OCI-LY3 (cell line): Measurements from ENCODE around the gene MRGPRX4.
A peak's percentile ranks its signal among the peaks of the same experiment; 100 is the strongest.
"Not testable (repeated sequence)": the region's sequence is repeated elsewhere in the genome, so short reads cannot be mapped to it uniquely, and the experiment has no call there.

ENCODE experiments used
- H2AFZ ChIP-seq: fragments of 200-600, 300-600 bp; shearing (Covaris generic); 2 replicates; pipeline ENCODE4 v1.6.0; 2014; ENCODE audit warnings: antibody characterized with exemption, low read depth, low read length
- H3K27ac ChIP-seq: fragments of 200-600, 300-600 bp; sonication (generic); 2 replicates; pipeline ENCODE4 v1.5.1; 2014; ENCODE audit warnings: mild to moderate bottlenecking, low read length, moderate library complexity, mixed read lengths
- H3K27me3 ChIP-seq: fragments of 200-600, 300-600 bp; sonication (generic); 2 replicates; pipeline ENCODE4 v1.6.1; 2014; ENCODE audit warnings: low read depth, low read length, mixed read lengths
- H3K36me3 ChIP-seq: fragments of 200-600, 300-600 bp; sonication (generic); replicated peaks from 2 replicates; pipeline ENCODE3; 2014; ENCODE audit warnings: low read depth, low read length, mixed read lengths
- H3K4me1 ChIP-seq: fragments of 300-600, 200-600 bp; sonication (generic); 2 replicates; pipeline ENCODE4 v1.6.1; 2014; ENCODE audit warnings: low read length, mixed read lengths
- H3K4me2 ChIP-seq: fragments of 200-600, 300-600 bp; sonication (generic); 2 replicates; pipeline ENCODE4 v1.6.1; 2014; ENCODE audit warnings: low read length, mixed read lengths
- H3K4me3 ChIP-seq: fragments of 300-600, 200-600 bp; sonication (generic); 2 replicates; pipeline ENCODE4 v1.5.1; 2014; ENCODE audit warnings: antibody characterized with exemption, mild to moderate bottlenecking, low read length, moderate library complexity
- H3K79me2 ChIP-seq: fragments of 300-600, 200-600 bp; shearing (Covaris generic); 2 replicates; pipeline ENCODE4 v1.6.1; 2014; ENCODE audit warnings: mild to moderate bottlenecking, low read length, mixed read lengths
- H3K9ac ChIP-seq: fragments of 300-600, 200-600 bp; shearing (Covaris generic); 2 replicates; pipeline ENCODE4 v1.6.0; 2014; ENCODE audit warnings: mild to moderate bottlenecking, low read length, moderate library complexity
- H3K9me3 ChIP-seq: fragments of 200-600, 300-600 bp; shearing (Covaris generic); 2 replicates; pipeline ENCODE4 v1.6.1; 2014; ENCODE audit warnings: low read length, mixed read lengths; ENCODE audit not compliant: insufficient read depth
- H4K20me1 ChIP-seq: fragments of 200-600, 300-600 bp; sonication (generic); 2 replicates; pipeline ENCODE4 v1.6.1; 2016; ENCODE audit warnings: low read length, mixed read lengths; ENCODE audit not compliant: insufficient read depth
- CTCF ChIP-seq: fragments of 200-600, 300-600 bp; sonication (generic); IDR thresholded peaks from 2 replicates; pipeline ENCODE4 v1.5.1; 2014; ENCODE audit warnings: antibody characterized with exemption, low read length, low read depth
- EZH2phosphoT487 ChIP-seq: fragments of 200-600 bp; shearing (Covaris generic); IDR thresholded peaks from 2 replicates; pipeline ENCODE4 v1.6.1; 2018; ENCODE audit warnings: antibody characterized with exemption, mixed run types, low read depth

MRGPRX4 gene

GRCh38 chr11:18172666-18173065 lies at the start of gene MRGPRX4:
Gene MRGPRX4 (plus strand): TSS chr11:18172837. CDS start chr11:18173257, 420 bp downstream.
- H3K9me3 ChIP-seq, result no peaks in the 10 kb centered on the region
- no peaks in the 10 kb centered on the region for H3K79me2 ChIP-seq
- no peak within 1 kb of the TSS for H3K27ac ChIP-seq
- no peak for TF ChIP-seq EZH2phosphoT487
- no peak for TF ChIP-seq CTCF
- H3K36me3 ChIP-seq, result no peaks in the 10 kb centered on the region
- H3K4me2 ChIP-seq, result peak within 1 kb of the TSS; percentile 70
- H2AFZ ChIP-seq, result peak within 1 kb of the TSS; percentile 52; the same call in 1 of the 2 replicates
- peaks cover 10% of the 10 kb centered on the region for H3K4me1 ChIP-seq
- no peaks in the 10 kb centered on the region for H4K20me1 ChIP-seq
- no peak within 1 kb of the TSS; the same call in 1 of the 2 replicates for H3K9ac ChIP-seq
- peaks cover 36% of the 10 kb centered on the region for H3K27me3 ChIP-seq
- peak within 1 kb of the TSS; percentile 69 for H3K4me3 ChIP-seq

- not testable (repeated sequence) for H3K9me3 ChIP-seq, H3K27ac ChIP-seq, H4K20me1 ChIP-seq, H3K79me2 ChIP-seq, H3K36me3 ChIP-seq, H3K4me2 ChIP-seq, H3K9ac ChIP-seq, H3K4me1 ChIP-seq, H2AFZ ChIP-seq, H3K4me3 ChIP-seq
- H3K27me3 ChIP-seq, result peaks cover 32% of the 10 kb centered on the region
Measured at GRCh38 chr11:18131115-18131514, 41.5 kb upstream of the MRGPRX4 start.

GRCh38 chr11:18132341-18132740 lies 40.3 kb upstream of the MRGPRX4 start, which contains the start of gene MRGPRX3:
Gene MRGPRX3 (plus strand): TSS chr11:18132571. CDS start chr11:18137203, 4,632 bp downstream.
- no peak within 1 kb of the TSS for H3K4me2 ChIP-seq
- no peak within 1 kb of the TSS for H2AFZ ChIP-seq
- H3K36me3 ChIP-seq, result no peaks in the 10 kb centered on the region
- H3K79me2 ChIP-seq, result no peaks in the 10 kb centered on the region
- H3K27ac ChIP-seq, result no peak within 1 kb of the TSS
- H3K4me3 ChIP-seq, result no peak within 1 kb of the TSS
- H3K9me3 ChIP-seq, result no peaks in the 10 kb centered on the region
- no peaks in the 10 kb centered on the region for H3K4me1 ChIP-seq
- H4K20me1 ChIP-seq, result no peaks in the 10 kb centered on the region
- no peak within 1 kb of the TSS for H3K9ac ChIP-seq
- peaks cover 32% of the 10 kb centered on the region for H3K27me3 ChIP-seq
- no peak for TF ChIP-seq EZH2phosphoT487
- no peak for TF ChIP-seq CTCF

GRCh38 chr11:18135308-18135707 lies 37.3 kb upstream of the MRGPRX4 start:
- H3K4me1 ChIP-seq, result no peaks in the 10 kb centered on the region
- H3K4me2 ChIP-seq, result no peak overlapping the region
- H3K79me2 ChIP-seq, result no peaks in the 10 kb centered on the region
- TF ChIP-seq CTCF (no peak), EZH2phosphoT487 (no peak)
- H3K27ac ChIP-seq, result no peak overlapping the region
- no peak overlapping the region for H2AFZ ChIP-seq
- H3K27me3 ChIP-seq, result peaks cover 38% of the 10 kb centered on the region
- H3K36me3 ChIP-seq, result no peaks in the 10 kb centered on the region
- H3K9me3 ChIP-seq, result no peaks in the 10 kb centered on the region
- H3K4me3 ChIP-seq, result no peak overlapping the region
- no peaks in the 10 kb centered on the region for H4K20me1 ChIP-seq
- H3K9ac ChIP-seq, result no peak overlapping the region
